AG04450 (cell line): ENCODE results near the gene CADM4. TPM values are rescaled to one million over a fixed set of nuclear protein-coding genes. Genes with fewer than 3 reads are reported as not detected.

Experiments
- CTCF ChIA-PET: fragments of 300-600, 350-600 bp; formaldehyde crosslinking; extraction: SDS; loops from one replicate; lab custom pipeline; 2022; ENCODE audit warnings: antibody characterized with exemption, inconsistent platforms; lab: Charles Lee
- POLR2A ChIA-PET: fragments of 350-600 bp; formaldehyde crosslinking; extraction: SDS; loops from one replicate; lab custom pipeline; 2021; ENCODE audit warnings: antibody characterized with exemption, inconsistent platforms; lab: Yijun Ruan, JAX
- DNase-seq: peaks from one replicate; pipeline ENCODE4 v3.0.0-alpha.2; 2011; ENCODE audit warnings: low read depth, low spot score
- H3K27ac ChIP-seq: one replicate; pipeline ENCODE4 v1.5.1; 2012; ENCODE audit warnings: low read depth, low read length, control low read depth
- H3K27me3 ChIP-seq: one replicate; pipeline ENCODE4 v1.6.0; 2012; ENCODE audit warnings: low read length; ENCODE audit not compliant: control insufficient read depth, insufficient read depth
- H3K4me3 ChIP-seq: 2 replicates; pipeline ENCODE4 v1.5.1; 2011; ENCODE audit warnings: mild to moderate bottlenecking, low read depth, low read length, control low read depth
- H3K9me3 ChIP-seq: 2 replicates; pipeline ENCODE4 v1.5.1; 2012; ENCODE audit warnings: low read length; ENCODE audit not compliant: control insufficient read depth, insufficient read depth
- CTCF ChIP-seq: IDR thresholded peaks from 2 replicates; pipeline ENCODE4 v1.5.1; 2011; ENCODE audit warnings: low read depth, low read length, control low read depth, inconsistent platforms
- polyA plus RNA-seq: library from polyadenylated mRNA; depleted of rRNA; stranded (reverse); fragments of >200 nt; gene quantifications from 2 replicates; pipeline ENCODE4 v1.2.3, GENCODE V29; 2011

The CADM4 gene
- polyA plus RNA-seq, 1 experiment: 3.7 TPM

- Histone ChIP-seq H3K4me3 (no peak overlapping the region), H3K27ac (no peak overlapping the region), H3K9me3 (no peaks in the 10 kb centered on the region), H3K27me3 (no peaks in the 10 kb centered on the region)
- ChIA-PET POLR2A (no interaction called here), CTCF (no interaction called here)
- DNase-seq: no peak
- TF ChIP-seq CTCF: no peak
Observed at GRCh38 chr19:43649514-43649913, 9.9 kb upstream of the CADM4 start.

- Histone ChIP-seq H3K9me3 (no peaks in the 10 kb centered on the region), H3K27ac (no peak overlapping the region), H3K4me3 (no peak overlapping the region), H3K27me3 (no peaks in the 10 kb centered on the region)
- ChIA-PET CTCF (interaction anchor here (1.0 to 1.2 kb wide), 2 partner anchors 20 to 93 kb away, joined by 3 read pairs; no protein-coding TSS in a partner anchor), POLR2A (no interaction called here)
- no peak for TF ChIP-seq CTCF
- no peak for DNase-seq
Observed at GRCh38 chr19:43648633-43649032, 9.0 kb upstream of the CADM4 start.

GRCh38 chr19:43644181-43644580 is 4.5 kb upstream of the CADM4 start:
- peaks cover 10% of the 10 kb centered on the region for H3K27me3 ChIP-seq
- no peaks in the 10 kb centered on the region for H3K9me3 ChIP-seq
- POLR2A ChIA-PET: no interaction called here
- CTCF ChIA-PET: no interaction called here
- no peak overlapping the region for H3K4me3 ChIP-seq
- DNase-seq: no peak
- no peak overlapping the region for H3K27ac ChIP-seq
- TF ChIP-seq CTCF: no peak

GRCh38 chr19:43643326-43643725 is 3.7 kb upstream of the CADM4 start:
- POLR2A ChIA-PET: no interaction called here
- DNase-seq: no peak
- no peaks in the 10 kb centered on the region for H3K9me3 ChIP-seq
- no peak for TF ChIP-seq CTCF
- peaks cover 18% of the 10 kb centered on the region for H3K27me3 ChIP-seq
- H3K27ac ChIP-seq: no peak overlapping the region
- CTCF ChIA-PET: no interaction called here
- no peak overlapping the region for H3K4me3 ChIP-seq

- CTCF ChIA-PET: no interaction called here
- no peak overlapping the region for H3K27ac ChIP-seq
- H3K4me3 ChIP-seq: no peak overlapping the region
- no peaks in the 10 kb centered on the region for H3K9me3 ChIP-seq
- TF ChIP-seq CTCF: no peak
- DNase-seq: no peak
- POLR2A ChIA-PET: interaction anchor here (0.7 kb wide), 1 partner anchor 123 kb away, joined by 4 read pairs; no protein-coding TSS in a partner anchor
- H3K27me3 ChIP-seq: peaks cover 20% of the 10 kb centered on the region
Observed at GRCh38 chr19:43642531-43642930, 2.9 kb upstream of the CADM4 start.
